ENCODE results near the gene CTIF. TPM values are rescaled to one million over a fixed set of nuclear protein-coding genes. Genes with fewer than 3 reads are reported as not detected.

CTIF gene
- total RNA-seq, 1 donor from 2014 or later, result 26.4 TPM

DNA sequence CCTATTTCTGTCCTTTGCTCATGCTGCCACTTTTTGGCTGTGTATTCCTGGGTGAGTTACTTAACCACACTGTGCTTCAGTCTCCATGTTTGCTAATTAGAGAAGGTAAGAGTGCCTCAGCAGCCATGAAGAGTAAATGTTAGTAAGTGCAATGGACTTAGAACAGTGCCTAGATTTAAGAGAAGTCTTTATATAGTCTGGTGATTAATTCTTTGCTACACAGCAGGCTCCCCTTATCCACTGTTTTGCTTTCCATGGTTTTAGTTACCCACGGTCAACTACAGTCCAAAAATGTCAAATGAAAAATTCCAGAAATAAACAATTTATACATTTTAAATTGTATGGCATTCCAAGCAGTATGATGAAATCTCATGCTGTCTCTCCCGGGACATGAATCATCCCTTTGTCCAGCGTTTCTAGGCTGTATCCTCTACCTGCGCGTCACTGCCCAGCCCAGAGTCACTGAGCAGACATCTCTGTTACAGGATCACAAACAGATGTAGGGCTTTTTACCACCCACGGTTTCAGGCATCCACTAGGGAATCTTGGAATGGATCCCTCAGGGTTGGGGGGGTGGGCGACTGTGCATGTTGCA, 91.0 kb downstream of the CTIF start:
- Mint-ChIP-seq H3K27me3 (no peaks in the 10 kb centered on the region), H3K4me1 (ENCODE audit: low read depth) (peaks cover 3% of the 10 kb centered on the region), H3K27ac (no peak overlapping the region), H3K9me3 (ENCODE audit: low read depth) (no peaks in the 10 kb centered on the region), H3K36me3 (ENCODE audit: insufficient read depth) (peaks cover 3% of the 10 kb centered on the region), H3K4me3 (ENCODE audit: low read depth) (no peak overlapping the region)
- DNase-seq (ENCODE audit: low spot score, unreplicated experiment), result no peak
- TF ChIP-seq, protein P1, sequence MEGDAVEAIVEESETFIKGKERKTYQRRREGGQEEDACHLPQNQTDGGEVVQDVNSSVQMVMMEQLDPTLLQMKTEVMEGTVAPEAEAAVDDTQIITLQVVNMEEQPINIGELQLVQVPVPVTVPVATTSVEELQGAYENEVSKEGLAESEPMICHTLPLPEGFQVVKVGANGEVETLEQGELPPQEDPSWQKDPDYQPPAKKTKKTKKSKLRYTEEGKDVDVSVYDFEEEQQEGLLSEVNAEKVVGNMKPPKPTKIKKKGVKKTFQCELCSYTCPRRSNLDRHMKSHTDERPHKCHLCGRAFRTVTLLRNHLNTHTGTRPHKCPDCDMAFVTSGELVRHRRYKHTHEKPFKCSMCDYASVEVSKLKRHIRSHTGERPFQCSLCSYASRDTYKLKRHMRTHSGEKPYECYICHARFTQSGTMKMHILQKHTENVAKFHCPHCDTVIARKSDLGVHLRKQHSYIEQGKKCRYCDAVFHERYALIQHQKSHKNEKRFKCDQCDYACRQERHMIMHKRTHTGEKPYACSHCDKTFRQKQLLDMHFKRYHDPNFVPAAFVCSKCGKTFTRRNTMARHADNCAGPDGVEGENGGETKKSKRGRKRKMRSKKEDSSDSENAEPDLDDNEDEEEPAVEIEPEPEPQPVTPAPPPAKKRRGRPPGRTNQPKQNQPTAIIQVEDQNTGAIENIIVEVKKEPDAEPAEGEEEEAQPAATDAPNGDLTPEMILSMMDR (IDR thresholded peaks at IDR 0.05; ENCODE audit: unreplicated experiment), result no peak

GRCh38 chr18:48631851-48632250, 93.0 kb downstream of the CTIF start:
- TF ChIP-seq, protein P1 (IDR thresholded peaks at IDR 0.05; ENCODE audit: unreplicated experiment), result no peak
- no peak for DNase-seq (ENCODE audit: low spot score, unreplicated experiment)
- no peak overlapping the region for H3K27ac Mint-ChIP-seq
- H3K9me3 Mint-ChIP-seq (ENCODE audit: low read depth), result no peaks in the 10 kb centered on the region
- H3K36me3 Mint-ChIP-seq (ENCODE audit: insufficient read depth), result peaks cover 3% of the 10 kb centered on the region
- no peaks in the 10 kb centered on the region for H3K27me3 Mint-ChIP-seq
- peaks cover 5% of the 10 kb centered on the region for H3K4me1 Mint-ChIP-seq (ENCODE audit: low read depth)
- no peak overlapping the region for H3K4me3 Mint-ChIP-seq (ENCODE audit: low read depth)

- peaks cover 3% of the 10 kb centered on the region for H3K36me3 Mint-ChIP-seq (ENCODE audit: insufficient read depth)
- H3K4me1 Mint-ChIP-seq (ENCODE audit: low read depth), result peaks cover 5% of the 10 kb centered on the region
- no peaks in the 10 kb centered on the region for H3K9me3 Mint-ChIP-seq (ENCODE audit: low read depth)
- no peak for DNase-seq (ENCODE audit: low spot score, unreplicated experiment)
- no peak overlapping the region for H3K4me3 Mint-ChIP-seq (ENCODE audit: low read depth)
- no peaks in the 10 kb centered on the region for H3K27me3 Mint-ChIP-seq
- peak overlapping the region; percentile 56 for H3K27ac Mint-ChIP-seq
- TF ChIP-seq, protein P1 (IDR thresholded peaks at IDR 0.05; ENCODE audit: unreplicated experiment), result no peak
Observed at GRCh38 chr18:48632676-48633257, 93.9 kb downstream of the CTIF start.

GRCh38 chr18:48634491-48634890, 95.7 kb downstream of the CTIF start:
- no peak for DNase-seq (ENCODE audit: low spot score, unreplicated experiment)
- Mint-ChIP-seq H3K36me3 (ENCODE audit: insufficient read depth) (no peaks in the 10 kb centered on the region), H3K27ac (no peak overlapping the region), H3K9me3 (ENCODE audit: low read depth) (no peaks in the 10 kb centered on the region), H3K4me3 (ENCODE audit: low read depth) (no peak overlapping the region), H3K4me1 (ENCODE audit: low read depth) (peaks cover 2% of the 10 kb centered on the region), H3K27me3 (no peaks in the 10 kb centered on the region)
- TF ChIP-seq, protein P1 (IDR thresholded peaks at IDR 0.05; ENCODE audit: unreplicated experiment), result no peak

- no peak overlapping the region for H3K27ac Mint-ChIP-seq
- H3K27me3 Mint-ChIP-seq, result no peaks in the 10 kb centered on the region
- peaks cover 2% of the 10 kb centered on the region for H3K4me1 Mint-ChIP-seq (ENCODE audit: low read depth)
- H3K4me3 Mint-ChIP-seq (ENCODE audit: low read depth), result no peak overlapping the region
- TF ChIP-seq, protein P1 (IDR thresholded peaks at IDR 0.05; ENCODE audit: unreplicated experiment), result no peak
- DNase-seq (ENCODE audit: low spot score, unreplicated experiment), result no peak
- no peaks in the 10 kb centered on the region for H3K36me3 Mint-ChIP-seq (ENCODE audit: insufficient read depth)
- H3K9me3 Mint-ChIP-seq (ENCODE audit: low read depth), result no peaks in the 10 kb centered on the region
Observed at GRCh38 chr18:48634975-48635374, 96.1 kb downstream of the CTIF start.
